ENCODE measurements around the gene PITX1. TPM values are rescaled to one million over a fixed set of nuclear protein-coding genes. Genes with fewer than 3 reads are reported as not detected.

Gene PITX1
- polyA plus RNA-seq, 3 donors = not detected

- intact Hi-C loops (cut with micrococcal nuclease) = no loop called here
- Histone ChIP-seq H2AFZ (ENCODE audit: insufficient read depth, low read depth, low read length, poor library complexity, severe bottlenecking) (no peak overlapping the region), H3K4me1 (ENCODE audit: control insufficient read depth in 1 of 2, insufficient read depth in 2 of 2, low read length in 2 of 2) (no peaks in the 10 kb centered on the region), H3K9me3 (replicated peaks in 1 of 2; ENCODE audit: control insufficient read depth in 1 of 2, insufficient read depth in 1 of 2, low read length in 2 of 2) (no peaks in the 10 kb centered on the region), H3K9ac (ENCODE audit: insufficient read depth, low read length, poor library complexity, severe bottlenecking) (no peak overlapping the region), H3K27ac (ENCODE audit: low read depth in 1 of 2, low read length in 2 of 2) (no peak overlapping the region), H3K36me3 (replicated peaks in 1 of 2; ENCODE audit: control insufficient read depth in 1 of 2, insufficient read depth in 2 of 2, low read length in 2 of 2) (no peaks in the 10 kb centered on the region), H3K4me3 (replicated peaks in 1 of 3; ENCODE audit: low read depth in 2 of 3, low read length in 3 of 3) (no peak overlapping the region), H3K4me2 (replicated peaks; ENCODE audit: extremely low read depth, low read length, poor library complexity, severe bottlenecking) (no peak overlapping the region), H3K27me3 (ENCODE audit: control insufficient read depth in 2 of 2, insufficient read depth in 2 of 2, low read length in 2 of 2) (no peaks in the 10 kb centered on the region), H4K20me1 (ENCODE audit: insufficient read depth, low read length) (no peaks in the 10 kb centered on the region), H3K79me2 (ENCODE audit: insufficient read depth, low read length) (no peaks in the 10 kb centered on the region)
- Mint-ChIP-seq H3K9me3 (peaks cover 0 to 2% (median 0%) of the 10 kb centered on the region in 7 donors), H3K36me3 (no peaks in the 10 kb centered on the region), H3K27ac (no peak overlapping the region), H3K4me1 (no peaks in the 10 kb centered on the region), H3K4me3 (no peak overlapping the region), H3K27me3 (ENCODE audit: low read depth in 3 of 3) (peaks cover 2 to 6% (median 3%) of the 10 kb centered on the region in 3 donors)
- 86% methylated on average over 2 of the region's 4 CpGs for WGBS (ENCODE audit: insufficient coverage)
- TF ChIP-seq CTCF (IDR thresholded peaks at IDR 0.05) = no peak
- no peak for DNase-seq
Observed at GRCh38 chr5:135011355-135012032, 22.5 kb downstream of the PITX1 start.

- H3K27ac Mint-ChIP-seq = peak overlapping the region in 1 of 7 donors; percentile 50
Observed at GRCh38 chr5:135010502-135011354, 23.3 kb downstream of the PITX1 start.

More at GRCh38 chr5:135010502-135011354, 23.3 kb downstream of the PITX1 start:
- Histone ChIP-seq H3K4me3 (replicated peaks in 1 of 3; ENCODE audit: low read depth in 2 of 3, low read length in 3 of 3) (no peak overlapping the region), H3K9me3 (replicated peaks in 1 of 2; ENCODE audit: control insufficient read depth in 1 of 2, insufficient read depth in 1 of 2, low read length in 2 of 2) (no peaks in the 10 kb centered on the region), H3K36me3 (replicated peaks in 1 of 2; ENCODE audit: control insufficient read depth in 1 of 2, insufficient read depth in 2 of 2, low read length in 2 of 2) (no peaks in the 10 kb centered on the region), H3K4me1 (ENCODE audit: control insufficient read depth in 1 of 2, insufficient read depth in 2 of 2, low read length in 2 of 2) (no peaks in the 10 kb centered on the region), H3K79me2 (ENCODE audit: insufficient read depth, low read length) (no peaks in the 10 kb centered on the region), H3K27me3 (ENCODE audit: control insufficient read depth in 2 of 2, insufficient read depth in 2 of 2, low read length in 2 of 2) (no peaks in the 10 kb centered on the region), H2AFZ (ENCODE audit: insufficient read depth, low read depth, low read length, poor library complexity, severe bottlenecking) (no peak overlapping the region), H3K9ac (ENCODE audit: insufficient read depth, low read length, poor library complexity, severe bottlenecking) (no peak overlapping the region), H3K4me2 (replicated peaks; ENCODE audit: extremely low read depth, low read length, poor library complexity, severe bottlenecking) (no peak overlapping the region), H4K20me1 (ENCODE audit: insufficient read depth, low read length) (no peaks in the 10 kb centered on the region), H3K27ac (ENCODE audit: low read depth in 1 of 2, low read length in 2 of 2) (no peak overlapping the region)
- TF ChIP-seq CTCF (IDR thresholded peaks at IDR 0.05) = no peak
- H3K4me3 Mint-ChIP-seq = no peak overlapping the region
- peaks cover 2 to 6% (median 5%) of the 10 kb centered on the region in 3 donors for H3K27me3 Mint-ChIP-seq (ENCODE audit: low read depth in 3 of 3)
- DNase-seq = no peak
- no peaks in the 10 kb centered on the region for H3K36me3 Mint-ChIP-seq
- WGBS (ENCODE audit: insufficient coverage) = 85% methylated on average over 2 of the region's 3 CpGs
- intact Hi-C loops (cut with micrococcal nuclease) = no loop called here
- H3K4me1 Mint-ChIP-seq = no peaks in the 10 kb centered on the region
- peaks cover 0 to 2% (median 0%) of the 10 kb centered on the region in 7 donors for H3K9me3 Mint-ChIP-seq
